Measurements from ENCODE around the gene STPG1.

DNA sequence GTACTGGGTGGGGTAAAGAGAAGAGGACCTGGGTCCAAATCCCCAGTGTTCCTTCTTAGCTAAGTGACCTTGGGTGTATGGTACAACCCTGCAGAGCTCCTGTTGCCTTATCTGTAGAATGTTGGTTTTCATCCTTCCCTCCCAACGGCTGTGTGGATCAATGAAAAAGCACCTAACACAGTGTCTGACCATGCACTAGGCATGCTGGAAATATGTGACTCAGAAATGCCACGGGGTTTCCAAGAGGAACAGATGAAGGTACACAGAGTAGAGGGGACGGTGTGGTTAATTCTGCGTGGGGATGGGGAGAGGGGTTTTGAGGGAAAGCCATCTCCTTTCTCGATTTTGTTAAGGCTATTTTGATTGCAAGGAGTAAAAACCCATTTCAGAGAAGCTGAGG lies 10.6 kb upstream of the STPG1 start:
- TF ChIP-seq, protein P1, sequence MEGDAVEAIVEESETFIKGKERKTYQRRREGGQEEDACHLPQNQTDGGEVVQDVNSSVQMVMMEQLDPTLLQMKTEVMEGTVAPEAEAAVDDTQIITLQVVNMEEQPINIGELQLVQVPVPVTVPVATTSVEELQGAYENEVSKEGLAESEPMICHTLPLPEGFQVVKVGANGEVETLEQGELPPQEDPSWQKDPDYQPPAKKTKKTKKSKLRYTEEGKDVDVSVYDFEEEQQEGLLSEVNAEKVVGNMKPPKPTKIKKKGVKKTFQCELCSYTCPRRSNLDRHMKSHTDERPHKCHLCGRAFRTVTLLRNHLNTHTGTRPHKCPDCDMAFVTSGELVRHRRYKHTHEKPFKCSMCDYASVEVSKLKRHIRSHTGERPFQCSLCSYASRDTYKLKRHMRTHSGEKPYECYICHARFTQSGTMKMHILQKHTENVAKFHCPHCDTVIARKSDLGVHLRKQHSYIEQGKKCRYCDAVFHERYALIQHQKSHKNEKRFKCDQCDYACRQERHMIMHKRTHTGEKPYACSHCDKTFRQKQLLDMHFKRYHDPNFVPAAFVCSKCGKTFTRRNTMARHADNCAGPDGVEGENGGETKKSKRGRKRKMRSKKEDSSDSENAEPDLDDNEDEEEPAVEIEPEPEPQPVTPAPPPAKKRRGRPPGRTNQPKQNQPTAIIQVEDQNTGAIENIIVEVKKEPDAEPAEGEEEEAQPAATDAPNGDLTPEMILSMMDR (IDR thresholded peaks at IDR 0.05; ENCODE audit: low read length), result no peak
- TF ChIP-seq EZH2phosphoT487 (IDR thresholded peaks at IDR 0.05; ENCODE audit: low read length) (no peak), EZH2 (optimal IDR thresholded peaks at IDR 0.05; ENCODE audit: low read depth, low read length) (no peak)
